Measurements from ENCODE around the gene CFAP299.
"Not testable (repeated sequence)": the region's sequence is repeated elsewhere in the genome, so short reads cannot be mapped to it uniquely, and the experiment has no call there.

CFAP299 gene

DNA sequence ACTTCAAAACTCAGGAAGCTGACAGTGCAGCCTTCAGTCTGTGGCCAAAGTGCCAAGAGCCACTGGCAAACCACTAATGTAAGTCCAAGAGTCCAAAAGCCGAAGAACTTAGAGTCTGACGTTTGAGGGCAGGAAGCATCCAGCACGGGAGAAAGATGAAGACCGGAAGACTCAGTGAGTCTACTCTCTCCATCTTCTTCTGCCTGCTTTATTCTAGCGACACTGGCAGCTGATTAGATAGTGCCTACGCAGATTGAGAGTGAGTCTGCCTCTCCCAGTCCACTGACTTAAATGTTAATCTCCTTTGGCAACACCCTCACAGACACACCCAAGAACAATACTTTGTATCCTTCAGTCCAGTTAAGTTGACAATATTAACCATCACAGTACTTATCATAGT, 414.0 kb downstream of the CFAP299 start:
- DNase-seq, result not testable (repeated sequence)

DNA sequence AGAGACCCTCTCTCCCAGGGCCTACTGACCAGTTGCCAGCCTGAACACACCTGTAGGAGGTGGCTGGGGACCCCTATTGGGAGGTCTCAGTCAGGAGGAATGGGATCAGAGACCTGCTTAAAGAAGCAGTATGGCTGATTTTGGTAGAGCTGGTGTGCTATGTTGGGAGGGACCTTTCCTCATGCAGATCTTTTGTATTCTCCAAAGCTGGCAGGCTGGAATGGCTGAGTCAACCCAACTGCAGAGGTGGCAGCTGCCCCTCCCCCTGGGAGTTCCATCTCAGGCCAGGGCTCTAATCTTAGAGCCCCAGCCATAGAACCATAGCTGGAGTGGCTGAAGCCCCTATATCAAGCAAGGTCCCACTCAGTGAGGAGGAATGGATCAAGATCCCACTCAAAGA, 415.7 kb downstream of the CFAP299 start:
- no peak for DNase-seq

DNA sequence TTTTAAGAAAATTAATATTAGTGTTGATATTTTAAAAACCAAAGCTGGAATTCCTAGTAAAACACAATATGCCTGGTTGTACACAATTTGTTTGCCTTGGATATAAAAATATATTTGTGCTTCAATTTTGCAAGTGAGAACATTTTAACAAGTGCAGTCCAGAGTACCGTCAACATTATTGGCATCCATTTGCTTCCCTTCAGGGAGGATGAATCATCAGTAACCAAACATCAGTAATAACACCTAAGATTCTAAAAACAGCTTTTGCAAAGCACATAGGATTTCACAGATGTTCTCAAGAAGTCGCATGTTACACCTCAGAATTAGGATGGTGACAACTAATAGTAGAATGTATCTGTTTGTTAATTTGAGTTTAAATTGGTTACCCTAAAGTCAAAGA, 432.4 kb downstream of the CFAP299 start:
- no peak for DNase-seq

DNA sequence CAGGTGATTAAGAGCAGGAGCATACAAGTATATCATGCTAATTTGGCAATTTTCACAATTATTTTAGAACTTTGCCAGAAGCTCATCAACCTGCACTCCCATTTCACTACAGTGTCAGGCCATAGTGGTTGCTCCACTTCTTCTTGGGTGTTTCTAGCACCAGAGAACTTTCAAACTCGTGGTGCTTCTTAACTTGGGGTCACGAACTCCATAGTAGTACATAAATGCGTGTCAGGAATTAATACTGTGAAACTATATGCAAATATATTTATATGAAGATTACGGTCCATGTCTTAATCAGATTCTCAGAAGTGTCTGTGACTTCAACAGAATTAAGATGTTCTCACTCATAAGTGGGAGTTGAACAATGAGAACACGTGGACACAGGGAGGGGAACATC, 440.6 kb downstream of the CFAP299 start:
- DNase-seq, result no peak

DNA sequence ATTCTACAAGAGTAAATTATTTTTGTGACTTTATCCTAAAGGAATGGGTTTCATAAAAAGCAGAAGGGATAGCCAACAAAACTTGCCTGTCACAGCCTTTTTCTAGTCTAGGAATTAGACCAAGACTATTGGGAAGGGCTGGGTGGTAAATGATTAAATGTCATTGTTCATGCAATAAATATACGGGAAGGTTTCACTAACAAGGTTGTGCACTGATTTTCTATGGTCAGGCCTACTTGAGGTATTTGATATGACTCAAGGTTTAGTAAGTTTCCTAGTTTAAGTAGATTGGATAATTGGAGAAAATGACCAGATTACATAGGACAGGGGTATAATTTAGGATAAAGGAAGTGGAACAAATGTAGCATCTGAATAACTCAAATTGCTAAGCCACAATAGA, 445.9 kb downstream of the CFAP299 start:
- no peak for DNase-seq

DNA sequence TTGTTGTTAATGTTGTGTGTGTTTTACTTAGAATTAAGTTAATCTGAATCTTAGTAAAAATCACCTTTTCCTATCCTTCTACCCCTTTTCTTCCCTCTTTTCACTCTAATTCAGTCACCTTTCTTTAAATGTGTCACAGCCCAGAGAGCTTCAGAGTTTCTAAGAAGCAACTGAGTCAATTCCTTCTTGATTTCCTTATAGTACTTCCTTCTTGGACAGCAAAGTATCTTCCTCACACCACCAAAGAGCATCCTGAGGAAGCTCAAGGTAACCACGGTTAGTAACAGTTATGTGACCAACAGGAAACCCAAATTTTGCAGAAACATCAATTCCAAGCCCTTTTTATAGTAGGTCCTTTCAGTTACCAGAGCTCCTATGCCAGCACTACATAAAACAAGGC, 451.8 kb downstream of the CFAP299 start:
- no peak for DNase-seq

DNA sequence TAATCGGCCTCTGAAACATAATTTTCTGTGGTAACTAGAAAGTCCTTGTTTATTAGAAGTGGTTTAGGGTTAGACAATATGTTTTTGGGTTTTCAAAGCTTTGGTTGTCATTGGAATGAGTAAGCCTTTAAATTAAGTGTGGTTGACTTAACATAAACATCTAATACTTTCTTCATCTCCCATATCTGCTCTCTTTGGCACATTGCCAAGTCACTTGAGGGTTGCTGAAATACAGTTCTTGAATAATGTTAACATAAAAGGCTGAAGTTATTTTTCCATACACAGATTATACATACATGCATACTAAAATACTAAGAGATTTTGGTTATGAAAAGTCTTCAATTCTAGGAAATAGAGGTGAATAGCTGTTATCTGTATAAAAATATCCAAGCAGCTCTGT, 453.3 kb downstream of the CFAP299 start:
- DNase-seq, result no peak

DNA sequence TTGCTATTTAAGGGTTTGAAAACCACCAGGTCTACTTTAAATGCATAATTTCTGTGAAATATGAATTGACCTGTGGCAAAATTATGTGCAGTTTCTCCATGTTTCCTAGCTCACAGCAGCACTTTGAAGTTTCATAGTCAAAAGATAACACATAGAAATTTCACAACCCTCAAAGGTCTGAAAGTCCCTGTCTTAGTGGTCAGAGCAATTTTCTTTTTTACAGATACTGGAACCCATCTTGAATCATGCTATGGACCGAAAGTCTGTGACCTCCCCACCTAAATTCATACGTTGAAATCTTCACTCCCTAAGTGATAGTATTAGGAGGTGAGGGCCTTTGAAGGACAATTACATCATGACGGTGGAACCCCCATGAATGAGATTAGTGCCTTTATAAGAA, 454.6 kb downstream of the CFAP299 start:
- DNase-seq, result no peak

DNA sequence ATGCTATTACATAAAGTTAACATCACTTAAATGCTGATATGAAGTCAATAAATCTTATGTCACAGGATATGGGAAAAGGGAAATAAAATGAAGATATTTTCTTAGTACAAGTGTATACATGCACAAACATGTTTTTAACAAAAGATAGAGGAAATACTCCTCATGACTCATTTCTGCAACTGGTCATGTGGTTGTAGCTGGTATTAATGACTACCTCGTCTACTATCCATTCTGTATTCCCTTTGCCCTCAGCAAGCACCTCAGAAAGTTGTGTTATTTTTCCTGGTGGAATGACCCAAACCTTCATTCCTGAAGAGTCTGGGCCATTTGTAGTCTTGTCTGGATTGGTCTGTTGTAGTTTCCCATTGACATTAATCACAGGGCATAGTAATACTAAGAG, 458.1 kb downstream of the CFAP299 start:
- DNase-seq, result not testable (repeated sequence)

DNA sequence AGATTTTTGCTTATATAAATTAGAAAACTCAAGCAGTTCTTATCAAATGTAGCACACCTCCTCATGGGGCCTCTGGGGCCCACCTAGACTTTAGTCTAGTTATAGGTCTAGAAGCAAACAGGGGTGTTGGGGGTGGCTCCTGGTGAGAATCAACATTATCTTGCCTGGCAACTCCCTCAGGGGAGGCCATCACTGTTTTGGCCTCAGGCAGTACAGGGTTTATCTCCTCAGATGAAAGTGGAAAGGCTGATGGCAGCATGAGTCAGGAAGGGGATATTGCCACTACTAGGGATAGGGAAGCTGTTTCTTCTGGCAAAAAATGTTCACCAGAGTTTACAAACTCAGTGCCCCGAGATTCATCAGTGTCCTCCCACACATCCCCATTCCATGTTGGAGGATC, 462.6 kb downstream of the CFAP299 start:
- DNase-seq, result no peak

DNA sequence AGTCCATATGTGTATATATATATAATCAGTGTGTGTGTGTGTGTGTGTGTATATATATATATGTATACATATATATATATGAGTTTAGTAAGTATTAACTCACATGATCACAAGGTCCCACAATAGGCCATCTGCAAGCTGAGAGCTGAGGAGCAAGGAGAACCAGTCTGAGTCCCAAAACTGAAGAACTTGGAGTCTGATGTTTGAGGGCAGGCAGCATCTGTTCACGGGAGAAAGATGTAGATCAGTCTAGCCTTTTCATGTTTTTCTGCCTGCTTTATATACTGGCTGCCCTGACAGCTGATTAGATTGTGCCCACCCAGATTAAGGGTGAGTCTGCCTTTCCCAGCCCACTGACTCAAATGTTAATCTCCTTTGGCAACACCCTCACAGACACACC, 465.2 kb downstream of the CFAP299 start:
- DNase-seq, result not testable (repeated sequence)

DNA sequence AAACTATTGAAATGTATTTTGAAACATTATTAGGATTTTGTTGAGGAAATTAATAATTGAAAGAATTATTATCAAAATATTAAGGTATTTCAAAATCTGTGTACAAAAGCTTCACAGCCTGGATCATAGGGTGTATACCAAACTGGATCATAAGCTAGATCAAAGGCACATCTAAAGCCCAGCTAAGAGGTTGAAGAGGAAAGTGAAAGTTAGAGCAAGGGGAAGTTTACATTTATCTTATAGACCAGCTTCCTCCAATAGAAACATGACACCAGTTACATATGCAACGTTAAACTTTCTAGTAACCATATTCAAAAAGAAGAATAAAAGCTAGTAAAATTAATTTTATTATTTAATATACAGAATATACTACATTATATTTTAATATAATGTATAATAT, 467.8 kb downstream of the CFAP299 start:
- no peak for DNase-seq

DNA sequence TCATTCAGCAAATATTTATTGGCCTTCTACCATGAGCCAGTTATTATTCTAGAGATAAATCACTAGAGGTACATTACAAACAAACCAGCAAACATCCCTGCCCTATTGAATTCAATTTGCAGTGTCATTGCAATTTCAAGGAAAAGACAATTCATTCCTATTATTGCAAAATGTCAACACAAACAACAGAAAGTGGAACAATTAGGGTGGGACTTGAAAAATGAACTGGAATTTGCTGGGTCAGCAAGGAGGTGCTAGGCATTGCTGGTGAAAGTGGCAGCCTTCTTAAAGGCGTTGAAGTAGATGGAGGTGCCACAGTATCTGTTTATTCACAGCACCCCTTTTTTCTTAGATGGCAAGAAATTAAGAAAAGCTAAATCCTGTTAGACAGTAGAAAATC, 470.9 kb downstream of the CFAP299 start:
- DNase-seq, result no peak

DNA sequence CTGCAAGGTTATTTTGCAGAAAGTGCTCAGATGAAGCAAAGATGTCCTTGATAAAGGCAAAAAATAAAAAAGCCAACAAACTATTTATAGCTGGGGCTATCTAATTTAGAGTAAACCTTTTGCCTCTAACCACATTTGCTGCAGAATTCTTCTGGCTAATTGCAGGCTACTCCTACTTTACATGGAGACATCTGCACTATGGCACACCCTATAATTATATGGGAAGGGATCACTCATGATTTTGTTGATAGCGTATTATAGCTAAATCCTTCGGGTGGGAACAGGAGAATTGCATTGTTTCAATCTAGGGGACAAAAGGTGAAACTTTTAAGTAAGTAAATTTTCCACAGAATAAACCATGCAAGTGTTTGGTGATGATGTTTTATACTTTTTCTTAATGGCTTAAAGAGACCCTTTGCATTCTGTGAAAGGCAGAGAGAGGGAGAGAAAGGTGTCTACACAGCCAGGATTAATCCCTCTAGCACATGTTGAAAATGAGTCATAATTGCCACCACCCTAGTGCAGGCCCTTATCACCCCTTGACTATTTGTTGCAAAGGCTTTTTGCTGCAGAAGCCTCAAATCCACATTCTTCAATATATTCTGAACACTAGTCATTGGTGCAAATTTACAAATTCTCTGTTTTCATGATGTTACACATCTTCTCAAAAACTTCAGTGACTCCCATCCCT, 473.7 kb downstream of the CFAP299 start:
- DNase-seq, result no peak

DNA sequence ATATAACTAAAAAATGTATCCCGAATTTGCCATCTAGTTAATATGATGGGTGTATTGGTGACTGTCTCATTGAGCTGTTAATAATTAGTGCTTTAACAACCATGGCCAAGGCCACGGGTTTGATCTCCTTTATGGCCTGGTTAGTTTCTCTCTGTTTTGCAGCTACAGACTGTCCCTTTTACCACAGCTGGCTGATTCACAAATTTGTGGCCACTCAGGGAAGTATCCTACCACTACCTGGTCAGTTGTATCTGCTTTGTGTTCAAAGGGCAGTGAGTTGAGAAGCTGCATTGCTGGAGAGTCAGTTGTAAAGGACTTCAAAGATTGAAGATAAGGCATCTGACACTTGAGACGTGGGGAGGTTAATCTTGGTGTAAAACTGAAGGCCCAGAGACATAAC, 475.9 kb downstream of the CFAP299 start:
- no peak for DNase-seq

DNA sequence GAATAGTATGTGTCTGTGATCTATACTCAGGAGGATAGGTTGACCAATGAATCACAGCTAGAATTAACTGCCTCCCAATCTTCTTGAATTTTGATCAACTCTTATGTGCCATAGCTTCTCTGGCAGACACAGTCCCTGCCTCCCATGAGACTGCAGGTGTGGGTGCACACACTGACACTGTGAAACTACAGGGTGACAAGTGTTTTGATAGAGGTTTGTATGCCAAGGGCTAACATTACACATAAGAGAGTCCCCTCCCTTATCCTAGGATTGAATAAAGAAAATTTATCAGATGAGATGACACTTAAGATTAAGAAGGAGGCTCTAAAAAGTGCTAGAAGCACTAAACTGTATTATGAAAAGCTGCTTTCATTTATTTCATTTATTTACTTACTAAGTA, 476.6 kb downstream of the CFAP299 start:
- no peak for DNase-seq

DNA sequence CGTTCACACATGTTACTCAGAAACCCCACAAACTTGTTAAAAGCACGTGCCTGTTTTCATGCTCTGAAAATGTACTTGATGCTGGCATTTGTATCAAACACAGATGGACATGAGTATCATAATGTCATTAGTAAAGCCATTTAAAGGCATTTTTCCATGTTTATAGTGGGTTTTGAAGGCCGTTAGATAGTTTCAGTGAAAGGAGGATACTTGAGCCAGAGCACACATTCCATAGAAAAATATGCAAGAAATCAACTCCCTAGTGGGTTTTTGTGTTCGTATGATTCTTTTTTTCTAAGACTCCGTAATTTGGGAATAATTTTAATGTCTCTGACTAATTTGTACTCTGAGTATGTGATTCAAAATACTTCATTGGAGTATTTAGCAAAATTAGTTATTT, 478.7 kb downstream of the CFAP299 start:
- DNase-seq, result no peak

DNA sequence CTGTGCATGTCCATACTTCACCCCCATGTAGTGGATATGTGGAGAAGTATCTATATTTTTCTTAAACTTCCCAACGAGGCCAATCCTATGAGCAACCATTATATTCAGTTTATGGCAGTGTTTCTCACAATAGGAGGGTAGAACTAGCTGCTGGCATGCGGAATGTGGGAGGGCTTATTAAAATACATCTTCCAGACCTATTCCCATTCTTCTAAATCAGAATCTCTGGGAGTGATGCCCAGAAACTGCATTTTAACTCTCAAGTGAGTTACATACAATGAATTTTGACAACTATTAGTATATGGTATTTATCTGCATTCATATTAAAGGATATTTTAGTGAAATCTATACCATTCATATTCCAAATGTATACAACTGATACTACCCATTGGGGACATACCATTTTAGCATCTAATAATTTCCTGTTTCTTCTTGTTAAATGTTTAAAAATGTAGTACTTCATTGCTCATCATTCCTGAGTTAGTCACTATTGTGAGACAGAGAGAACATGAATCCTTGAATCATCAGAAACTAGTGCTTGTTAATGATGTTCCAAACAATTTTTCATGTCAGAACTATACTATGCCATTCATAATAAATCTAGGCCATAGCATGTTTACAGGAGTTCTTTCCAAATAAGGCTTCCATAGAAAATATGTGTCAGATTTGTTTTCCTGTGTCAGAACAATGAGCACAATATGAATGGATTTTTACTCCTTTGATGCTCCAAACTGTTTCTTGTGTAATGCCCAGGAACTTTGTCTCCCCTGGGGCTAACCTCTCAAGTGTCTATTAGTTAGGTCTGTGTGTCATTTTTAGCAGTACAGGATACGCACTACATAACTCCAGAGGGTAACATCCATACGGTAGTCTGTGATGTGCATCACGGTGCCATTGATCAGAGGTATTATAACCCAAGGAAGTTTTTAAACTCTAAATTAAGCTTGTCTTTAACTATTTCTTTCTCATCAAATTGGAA, 496.1 kb downstream of the CFAP299 start:
- no peak for DNase-seq

DNA sequence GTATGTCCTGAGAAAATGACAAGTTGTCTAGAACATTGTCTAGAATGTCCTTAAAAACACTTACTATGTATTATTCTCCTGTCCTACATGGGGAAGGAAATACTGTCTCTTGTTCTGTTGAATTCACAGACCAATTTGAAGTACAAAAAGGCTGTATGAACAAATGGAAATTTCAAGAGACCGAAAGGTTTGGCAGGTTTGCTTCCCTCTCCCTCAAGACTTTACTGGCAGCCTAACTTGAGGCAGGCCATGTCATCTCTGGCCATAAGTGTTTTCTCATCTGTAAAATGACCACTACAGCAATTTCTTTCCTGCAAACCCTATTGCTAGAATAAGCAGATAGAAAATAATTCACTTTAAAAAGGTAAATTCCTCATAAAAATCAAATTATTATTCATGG, 503.8 kb downstream of the CFAP299 start:
- no peak for DNase-seq

DNA sequence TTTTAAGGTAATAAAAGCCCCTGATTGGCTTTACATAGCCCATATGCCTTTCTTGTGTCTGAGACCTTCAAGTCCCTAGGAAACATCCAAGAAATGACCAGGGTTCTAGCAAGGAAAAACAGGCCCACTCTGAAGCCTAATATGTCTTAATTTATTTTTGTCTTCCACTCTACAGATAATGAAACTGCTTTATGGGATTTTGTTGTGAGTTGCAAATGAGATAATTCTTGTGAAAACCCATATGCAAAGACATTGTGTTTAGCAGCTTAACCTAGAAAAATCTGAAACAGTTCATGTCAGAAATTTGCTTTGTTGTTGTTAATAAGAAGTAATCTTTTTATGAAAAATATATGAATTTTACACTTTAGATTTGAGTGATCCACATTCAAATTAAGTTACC, 504.3 kb downstream of the CFAP299 start:
- DNase-seq, result no peak

DNA sequence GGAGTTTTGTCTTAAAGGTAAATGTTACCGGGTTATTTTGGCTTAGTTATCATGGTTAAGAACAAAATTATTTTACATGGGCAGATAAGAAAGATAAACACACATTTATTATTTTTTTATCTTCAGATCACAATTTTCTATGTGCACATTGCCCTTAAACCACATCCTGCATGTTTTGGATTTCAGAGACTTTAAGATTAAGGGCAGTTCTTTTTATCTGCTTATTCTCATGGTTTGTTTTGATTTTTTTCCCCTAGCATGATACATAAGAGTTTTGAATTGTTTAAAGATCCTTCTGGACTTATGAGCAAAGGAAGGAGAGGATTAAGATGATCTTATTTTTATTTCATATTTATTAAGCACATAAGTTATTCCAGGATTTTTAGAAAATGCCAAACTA, 504.9 kb downstream of the CFAP299 start:
- no peak for DNase-seq

DNA sequence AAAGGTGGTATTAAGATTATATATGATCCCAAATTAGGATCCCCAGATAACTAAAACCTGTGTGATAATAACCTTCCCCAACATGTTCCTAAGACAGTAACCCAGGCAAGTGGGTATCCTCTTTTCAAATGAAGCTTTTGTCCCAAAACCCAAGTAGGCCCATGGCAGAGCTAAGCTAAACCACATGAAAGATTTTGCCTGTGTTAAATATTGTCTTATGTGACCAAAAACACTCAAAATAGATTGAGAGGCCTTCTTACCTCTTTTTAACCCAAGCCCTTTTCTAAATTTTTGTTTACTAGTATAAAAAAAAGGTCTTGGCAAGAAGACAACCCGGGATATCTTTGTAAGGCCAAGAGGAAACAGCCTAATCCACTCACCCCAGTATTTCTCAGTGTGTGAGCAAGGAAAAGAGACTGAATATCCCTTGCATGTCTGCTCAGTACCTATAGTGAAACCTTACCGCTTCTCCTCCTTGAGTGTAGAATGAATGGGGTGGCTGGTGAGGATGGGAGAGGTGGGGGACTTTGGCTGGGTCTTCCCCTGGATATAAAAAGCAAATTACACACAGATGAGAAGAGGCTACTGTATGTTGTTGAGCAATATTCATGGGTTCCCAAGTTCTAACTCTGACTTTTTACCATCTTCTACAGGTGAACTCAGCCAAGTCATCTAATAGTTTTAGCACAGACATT, 506.2 kb downstream of the CFAP299 start:
- no peak for DNase-seq

DNA sequence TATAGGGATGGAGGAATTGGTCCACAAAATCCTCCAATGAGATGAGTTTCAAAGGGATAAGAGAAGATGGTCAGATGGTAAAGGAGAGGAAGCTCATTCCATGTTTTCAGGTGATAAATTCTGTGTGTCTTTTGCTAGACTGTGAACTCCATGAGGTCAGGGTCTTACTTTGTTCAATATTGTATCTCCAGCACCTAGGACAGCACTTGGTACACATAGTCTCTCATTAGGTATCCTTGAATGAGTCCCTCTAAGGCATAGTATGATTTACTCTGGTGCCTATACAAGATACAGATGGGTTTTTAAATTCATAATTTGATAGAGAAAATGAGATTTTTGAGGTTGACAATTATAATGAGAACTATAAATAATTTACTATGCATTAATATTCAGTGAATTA, 510.7 kb downstream of the CFAP299 start:
- DNase-seq, result no peak

DNA sequence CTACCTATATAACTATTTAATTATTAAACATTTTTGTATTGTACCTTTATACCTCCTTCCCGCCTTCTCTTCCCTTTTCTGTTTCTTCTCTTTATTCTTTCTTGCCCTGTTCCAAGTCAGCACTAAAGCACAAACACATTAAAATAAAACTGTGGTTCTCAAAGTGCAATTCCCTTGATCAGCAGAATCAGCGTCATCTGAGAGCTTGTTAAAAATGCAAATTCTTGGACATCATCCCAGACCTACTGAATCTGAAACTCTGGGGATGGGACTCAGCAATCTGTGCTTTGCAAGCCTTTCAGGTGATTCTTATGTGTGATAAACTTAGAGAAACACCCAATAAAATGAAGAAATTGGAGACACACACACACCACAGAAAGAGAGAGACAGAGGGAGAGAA, 516.5 kb downstream of the CFAP299 start:
- DNase-seq, result no peak
